HCT116 (cell line): ENCODE measurements around the gene MAPK10. TPM values are rescaled to one million over a fixed set of nuclear protein-coding genes. Genes with fewer than 3 reads are reported as not detected.

Experiments
- ATAC-seq: fragments of 200-7000 bp; cut with Tn5 transposase; 2 replicates; pipeline ENCODE4 v1.9.1; 2020; ENCODE audit warnings: mild to moderate bottlenecking, moderate library complexity
- BruUV-seq: library from RNA; stranded (reverse); fragments of 400-500 nt; replicated peaks from 2 replicates; lab custom pipeline; 2021; lab: Mats Ljungman, UMichigan
- CTCF ChIA-PET: fragments of 300-600 bp; sonication (Branson Sonifier 250); formaldehyde crosslinking; loops from one replicate; lab custom pipeline; 2021; ENCODE audit warnings: antibody characterized with exemption; lab: Charles Lee
- POLR2A ChIA-PET: fragments of 300-600, 350-600 bp; sonication (Branson Sonifier 250); formaldehyde crosslinking; loops from one replicate; lab custom pipeline; 2021; ENCODE audit warnings: antibody characterized with exemption; lab: Charles Lee
- RAD21 ChIA-PET, 2 experiments: fragments of 300-600 bp; sonication (Branson Sonifier 250); formaldehyde crosslinking; loops; one replicate each; lab custom pipeline; 2023; ENCODE audit warnings: low total read pairs in 2 of 2; ENCODE audit not compliant: uncharacterized antibody in 2 of 2, unreplicated experiment in 2 of 2, low non-redundant PET in 1 of 2; lab: Charles Lee
- DNase-seq: peaks from one replicate; pipeline ENCODE4 v3.0.0-alpha.2; 2010; ENCODE audit warnings: low read depth, low spot score
- H2AFZ ChIP-seq: fragments of 200-600 bp; shearing (Covaris generic), sonication (generic); 2 replicates; pipeline ENCODE4 v1.6.1; 2017; ENCODE audit warnings: low read depth, mixed run types, mixed read lengths, antibody characterized with exemption, low read length; ENCODE audit not compliant: poor library complexity, severe bottlenecking
- H3K27ac ChIP-seq: 2 replicates; pipeline ENCODE4 v1.5.1; 2012; ENCODE audit warnings: low read depth, low read length
- H3K27me3 ChIP-seq: fragments of 200-600 bp; sonication (generic); 2 replicates; pipeline ENCODE4 v1.6.1; 2016; ENCODE audit warnings: mixed run types, low read length, mixed read lengths; ENCODE audit not compliant: insufficient read depth
- H3K36me3 ChIP-seq, 2 experiments: fragments of 200-500 bp in 1 of 2; fragments of 200-600 bp in 1 of 2; sonication (Bioruptor generic) in 1 of 2; sonication (generic) in 1 of 2; 2 replicates each; pipeline versions ENCODE4 v1.5.1 to v1.6.1; 2014 to 2016; ENCODE audit warnings: low read length in 2 of 2, inconsistent platforms in 1 of 2, mixed read lengths in 1 of 2, mixed run types in 1 of 2; ENCODE audit not compliant: insufficient read depth in 2 of 2, control insufficient read depth in 1 of 2
- H3K4me1 ChIP-seq, 2 experiments: fragments of 200-600 bp in 1 of 2; sonication (generic) in 1 of 2; 2 replicates each; pipeline versions ENCODE4 v1.5.1 to v1.6.1; 2012 to 2017; ENCODE audit warnings: low read length in 2 of 2, inconsistent platforms in 1 of 2, mild to moderate bottlenecking in 1 of 2, mixed read lengths in 1 of 2, mixed run types in 1 of 2, moderate library complexity in 1 of 2; ENCODE audit not compliant: insufficient read depth in 2 of 2, control insufficient read depth in 1 of 2
- H3K4me2 ChIP-seq: fragments of 200-600 bp; sonication (generic); 2 replicates; pipeline ENCODE4 v1.6.1; 2017; ENCODE audit warnings: mixed run types, low read length, mixed read lengths
- H3K4me3 ChIP-seq, 2 experiments: fragments of 200-600 bp in 1 of 2; sonication (generic) in 1 of 2; replicated peaks in 1 of 2; 2 replicates each; pipeline ENCODE4 v1.5.1; 2011 to 2016; ENCODE audit warnings: low read length in 2 of 2, control low read depth in 1 of 2, low read depth in 1 of 2, mild to moderate bottlenecking in 1 of 2, mixed read lengths in 1 of 2, mixed run types in 1 of 2
- H3K79me2 ChIP-seq: fragments of 200-600 bp; sonication (generic); 2 replicates; pipeline ENCODE4 v1.6.1; 2017; ENCODE audit warnings: mild to moderate bottlenecking, mixed run types, low read length, moderate library complexity, mixed read lengths; ENCODE audit not compliant: insufficient read depth
- H3K9ac ChIP-seq: fragments of 200-600 bp; sonication (generic); 2 replicates; pipeline ENCODE4 v1.6.1; 2016; ENCODE audit warnings: low read length, mixed read lengths
- H3K9me2 ChIP-seq: fragments of 200-600 bp; sonication (generic), shearing (Covaris generic); 2 replicates; pipeline ENCODE4 v1.6.1; 2017; ENCODE audit warnings: mixed run types, mild to moderate bottlenecking, moderate library complexity; ENCODE audit not compliant: insufficient read depth
- H3K9me3 ChIP-seq, 2 experiments: fragments of 200-500 bp in 1 of 2; fragments of 200-600 bp in 1 of 2; sonication (Bioruptor generic) in 1 of 2; sonication (generic) in 1 of 2; 2 replicates each; pipeline ENCODE4 v1.6.1; 2014 to 2017; ENCODE audit warnings: low read length in 2 of 2, mixed read lengths in 2 of 2, inconsistent platforms in 1 of 2, low read depth in 1 of 2, mild to moderate bottlenecking in 1 of 2, mixed run types in 1 of 2, moderate library complexity in 1 of 2; ENCODE audit not compliant: control insufficient read depth in 1 of 2, insufficient read depth in 1 of 2
- H4K20me1 ChIP-seq: fragments of 200-600 bp; sonication (generic), shearing (Covaris generic); 2 replicates; pipeline ENCODE4 v1.6.1; 2017; ENCODE audit warnings: mixed run types, mild to moderate bottlenecking, moderate library complexity; ENCODE audit not compliant: insufficient read depth
- ATF3 ChIP-seq: IDR thresholded peaks from 2 replicates; pipeline ENCODE4 v1.6.1; 2012
- CBX3 ChIP-seq: IDR thresholded peaks from 2 replicates; pipeline ENCODE4 v1.6.1; 2012; ENCODE audit warnings: low read depth
- EGR1 ChIP-seq: IDR thresholded peaks from 2 replicates; pipeline ENCODE4 v1.6.1; 2012; ENCODE audit warnings: low read depth
- JUND ChIP-seq: IDR thresholded peaks from 2 replicates; pipeline ENCODE4 v1.6.1; 2012
- MAX ChIP-seq: IDR thresholded peaks from 2 replicates; pipeline ENCODE4 v1.6.1; 2012
- POLR2A ChIP-seq: IDR thresholded peaks from 2 replicates; pipeline ENCODE4 v1.7.0; 2011; ENCODE audit warnings: borderline replicate concordance; ENCODE audit not compliant: insufficient read depth, insufficient read length; ENCODE audit errors: extremely low read depth
- POLR2AphosphoS5 ChIP-seq: IDR thresholded peaks from 2 replicates; pipeline ENCODE4 v1.6.1; 2011; ENCODE audit warnings: mild to moderate bottlenecking, low read depth, low read length, moderate library complexity
- REST ChIP-seq: IDR thresholded peaks from 2 replicates; pipeline ENCODE4 v1.6.1; 2012; ENCODE audit warnings: low read depth
- SP1 ChIP-seq: IDR thresholded peaks from 2 replicates; pipeline ENCODE4 v1.6.1; 2012; ENCODE audit warnings: low read depth
- TCF7L2 ChIP-seq: IDR thresholded peaks from 2 replicates; pipeline ENCODE4 v1.7.0; 2011; ENCODE audit warnings: borderline replicate concordance, inconsistent platforms; ENCODE audit not compliant: insufficient read depth, insufficient read length; ENCODE audit errors: extremely low read depth
- ZBTB33 ChIP-seq: IDR thresholded peaks from 2 replicates; pipeline ENCODE4 v1.6.1; 2011; ENCODE audit warnings: mild to moderate bottlenecking, low read length, moderate library complexity; ENCODE audit not compliant: insufficient replicate concordance; ENCODE audit errors: extremely low read depth
- intact Hi-C: fragments of 100-400 bp; cut with micrococcal nuclease; formaldehyde crosslinking; loops from 2 replicates; pipeline ENCODE4 v1.10.0; 2022
- total RNA-seq: library from RNA; stranded (reverse); gene quantifications from one replicate; pipeline ENCODE4 v1.2.1, GENCODE V29; 2021; ENCODE audit not compliant: unreplicated experiment

The MAPK10 gene
- total RNA-seq, 1 experiment from 2014 or later: 0.52 TPM

GRCh38 chr4:86264241-86264640, 95.6 kb downstream of the MAPK10 start:
- H3K79me2 ChIP-seq: no peaks in the 10 kb centered on the region
- ATAC-seq (no peak), DNase-seq (no peak)
- no peak overlapping the region for H3K9ac ChIP-seq
- no peak overlapping the region for H3K4me2 ChIP-seq
- no peak overlapping the region for H3K4me3 ChIP-seq
- no peaks in the 10 kb centered on the region for H3K9me3 ChIP-seq
- TF ChIP-seq REST (no peak), CBX3 (no peak), SP1 (no peak), MAX (no peak), EGR1 (no peak), POLR2AphosphoS5 (no peak), ZBTB33 (no peak), ATF3 (no peak), TCF7L2 (no peak), POLR2A (no peak), JUND (no peak)
- H2AFZ ChIP-seq: no peak overlapping the region
- H3K9me2 ChIP-seq: no peaks in the 10 kb centered on the region
- H3K4me1 ChIP-seq: no peaks in the 10 kb centered on the region
- ChIA-PET CTCF (no interaction called here), RAD21 (no interaction called here), POLR2A (no interaction called here)
- no peak overlapping the region for H3K27ac ChIP-seq
- H3K36me3 ChIP-seq: no peaks in the 10 kb centered on the region
- intact Hi-C loops: no loop called here
- no TSS peak for BruUV-seq
- H4K20me1 ChIP-seq: no peaks in the 10 kb centered on the region
- no peaks in the 10 kb centered on the region for H3K27me3 ChIP-seq
